Stimulated activated naive CD4-positive, alpha-beta T cell (primary cell): Measurements from ENCODE around the gene UTY.

Source experiments
- DNase-seq, 6 experiments: peaks; one replicate each; lab custom pipeline; 2025; lab: John Stamatoyannopoulos, UW

Gene UTY

DNA sequence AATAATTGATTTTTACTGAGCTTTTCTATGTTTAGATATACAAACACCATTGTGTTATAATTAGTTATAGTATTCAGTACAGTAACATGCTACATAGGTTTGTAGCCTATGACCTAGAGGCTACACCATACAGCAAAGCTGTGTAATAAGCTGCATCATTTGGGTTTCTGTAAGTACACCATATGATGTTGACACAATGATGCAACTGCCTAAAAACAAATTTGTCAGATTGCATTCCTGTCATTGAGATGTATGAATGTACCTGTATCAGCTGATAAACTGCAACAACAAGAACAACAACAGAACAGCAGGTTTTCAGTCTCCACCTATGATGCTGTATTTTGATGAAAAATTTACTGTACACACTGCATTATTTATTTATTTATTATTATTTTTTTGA, 64.3 kb downstream of the UTY start:
- DNase-seq: no peak

DNA sequence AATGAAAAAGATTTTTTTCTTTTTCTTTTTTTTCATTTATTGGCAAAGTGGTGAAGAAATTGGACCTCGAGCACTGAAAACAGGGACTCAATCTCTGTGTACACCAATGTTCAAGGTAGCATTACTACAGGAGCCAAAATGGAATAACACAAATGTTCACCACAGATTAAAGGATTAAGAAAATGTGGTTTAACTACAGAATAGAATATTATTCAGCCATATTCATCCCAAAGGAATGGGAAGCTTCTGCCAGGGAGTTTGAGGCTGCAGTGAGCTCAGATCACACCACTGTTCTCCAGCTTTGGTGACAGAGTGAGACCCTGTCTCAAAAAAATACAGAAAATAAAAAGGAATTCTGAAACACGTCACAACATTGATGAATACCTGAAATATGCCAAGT, 81.0 kb downstream of the UTY start:
- DNase-seq: no peak

- DNase-seq: no peak
These were observed 98.6 kb downstream of the UTY start for GRCh38 chrY:13381110-13381683.

DNA sequence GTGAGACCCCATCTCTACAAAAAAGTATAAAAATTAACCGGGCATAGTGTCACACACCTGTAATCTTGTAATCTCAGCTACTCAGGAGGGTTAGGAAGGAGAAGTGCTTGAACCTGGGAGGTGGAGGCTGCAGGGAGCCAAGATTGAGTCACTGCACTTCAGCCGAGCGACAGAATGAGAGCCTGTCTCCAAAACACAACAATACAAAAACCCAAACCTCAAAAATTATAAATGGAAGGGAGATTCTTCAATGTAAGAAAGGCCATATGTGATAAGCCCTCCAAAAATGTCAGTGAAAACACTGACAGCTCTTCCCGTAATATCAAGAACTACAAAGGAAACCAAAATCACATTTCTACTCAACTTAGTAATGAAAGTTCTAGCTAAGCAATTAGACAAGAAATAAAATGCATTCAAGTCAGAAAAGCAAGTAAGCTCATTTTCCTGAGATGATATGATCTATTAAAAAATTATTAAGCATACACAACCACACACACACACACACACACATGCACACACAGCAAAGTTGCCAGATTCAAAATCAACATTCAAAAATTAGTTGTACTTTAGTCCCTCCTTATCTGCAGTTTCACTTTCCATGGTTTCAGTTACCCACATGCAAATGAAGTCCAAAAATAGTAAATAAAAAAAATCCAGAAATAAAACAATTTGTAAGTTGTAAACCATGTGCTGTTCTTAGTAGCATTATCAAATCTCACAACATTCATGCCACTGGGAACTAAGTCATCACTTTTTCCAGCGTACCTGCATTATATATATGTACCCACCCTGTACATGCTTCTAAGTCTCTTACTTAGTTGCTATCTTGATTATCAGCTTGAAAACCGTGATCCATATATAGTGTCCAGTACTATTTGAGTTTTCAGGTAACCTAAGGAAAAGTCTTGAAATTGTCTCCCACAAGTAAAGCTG, 108.7 kb downstream of the UTY start:
- DNase-seq: no peak

GRCh38 chrY:13370245-13370644, 109.6 kb downstream of the UTY start:
- no peak for DNase-seq

GRCh38 chrY:13368513-13368845, 111.4 kb downstream of the UTY start:
- no peak for DNase-seq

- no peak for DNase-seq
These were observed 116.2 kb downstream of the UTY start for GRCh38 chrY:13363641-13364040.

DNA sequence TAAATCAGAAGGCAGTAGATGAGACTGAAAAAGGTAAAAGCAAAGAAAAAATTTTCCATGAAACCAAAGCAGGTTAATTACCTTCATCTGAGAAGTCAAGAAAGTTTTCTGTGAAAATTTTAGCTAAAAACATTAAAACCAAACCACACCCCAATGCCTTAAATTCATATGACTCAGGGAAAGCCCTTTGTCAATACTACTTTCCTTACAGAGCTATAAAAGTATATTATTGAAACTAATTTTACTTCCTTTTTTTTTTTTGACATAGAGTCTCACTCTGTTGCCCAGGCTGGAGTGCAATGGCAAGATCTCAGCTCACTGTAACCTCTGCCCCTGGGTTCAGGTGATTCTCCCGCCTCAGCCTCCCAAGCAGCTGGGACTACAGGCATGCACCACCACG, 117.2 kb downstream of the UTY start:
- DNase-seq: no peak

- DNase-seq: no peak
These were observed 117.9 kb downstream of the UTY start for GRCh38 chrY:13361656-13362636.

DNA sequence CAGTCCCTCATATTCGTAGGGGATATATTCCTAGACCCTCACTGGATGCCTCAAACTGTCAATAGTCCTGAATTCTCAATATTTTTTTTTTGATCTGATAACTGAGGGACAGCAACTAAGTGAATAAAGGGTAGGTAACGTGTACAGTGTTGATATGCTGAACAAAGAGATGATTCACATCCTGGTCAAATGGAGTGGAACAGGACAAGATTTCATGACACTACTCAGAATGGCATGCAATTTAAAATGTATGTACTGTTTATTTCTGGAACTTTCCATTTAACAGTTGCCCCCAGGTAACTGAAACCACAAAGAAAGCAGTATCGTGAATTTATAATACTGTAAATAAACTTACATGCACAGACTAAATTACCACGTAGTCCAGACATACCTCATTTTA, 128.4 kb downstream of the UTY start:
- no peak for DNase-seq

- DNase-seq: no peak
These were observed 132.7 kb downstream of the UTY start for GRCh38 chrY:13347106-13347505.

DNA sequence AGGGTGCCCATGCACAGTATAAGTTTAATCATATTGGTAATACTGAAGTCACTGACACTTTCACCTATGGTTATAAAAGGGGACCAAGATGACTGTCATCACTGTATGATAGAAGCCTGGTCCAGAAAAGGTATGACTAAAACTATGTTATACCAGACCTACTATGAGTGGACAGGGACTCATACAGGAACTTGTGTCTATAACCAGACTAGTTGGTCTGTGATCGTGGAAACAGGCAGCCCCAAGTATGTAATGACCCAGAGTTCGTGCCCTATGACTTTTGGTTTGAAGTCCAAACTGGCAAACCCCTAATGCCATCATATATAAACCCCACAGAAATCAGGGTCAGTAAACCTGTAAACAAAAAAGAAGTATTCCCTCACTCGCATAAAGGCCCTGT, 134.3 kb downstream of the UTY start:
- no peak for DNase-seq

- peak in 2 of 6 experiments; percentile 0 to 8 for DNase-seq
These were observed 136.4 kb downstream of the UTY start for GRCh38 chrY:13343307-13343946.

DNA sequence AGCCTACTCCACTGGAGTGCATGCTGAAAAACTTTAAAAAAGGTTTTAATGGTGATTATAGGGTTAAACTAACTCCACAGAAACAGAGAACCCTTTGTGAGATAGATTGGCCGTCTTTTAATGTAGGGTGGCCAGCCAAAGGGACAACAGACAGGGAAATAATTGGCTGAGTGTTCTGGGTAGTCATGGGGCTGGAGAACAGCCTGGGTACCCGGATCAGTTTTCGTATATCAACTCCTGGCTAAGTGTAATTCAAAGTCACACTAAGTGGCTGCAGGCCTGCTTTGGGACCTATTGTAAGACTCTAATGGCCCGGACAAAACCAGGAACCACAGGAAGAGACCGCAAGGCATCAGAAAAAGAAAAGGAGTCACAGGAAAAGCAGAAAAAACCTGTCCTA, 139.9 kb downstream of the UTY start:
- DNase-seq: no peak

- DNase-seq: no peak
These were observed 140.5 kb downstream of the UTY start for GRCh38 chrY:13339381-13339780.

DNA sequence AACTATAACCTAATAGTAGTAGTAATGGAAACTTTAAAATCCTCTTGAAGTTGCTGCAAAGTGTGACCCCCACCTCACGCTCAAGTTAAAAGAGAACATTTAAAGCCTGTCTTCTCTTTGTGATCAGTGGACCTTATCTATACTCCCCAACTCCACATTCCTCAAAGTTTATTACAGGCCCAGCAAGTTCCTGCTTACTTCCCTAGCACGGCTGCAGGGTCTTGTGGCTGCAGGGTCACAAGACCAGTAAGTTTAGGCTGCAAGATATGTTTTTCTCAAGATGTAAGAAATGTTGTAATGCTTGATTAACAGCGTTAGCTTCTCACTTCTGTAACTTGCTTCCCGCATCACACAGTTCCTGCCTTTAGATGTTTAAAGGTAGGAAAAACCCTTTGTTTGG, 141.1 kb downstream of the UTY start:
- DNase-seq: no peak

- DNase-seq: no peak
These were observed 141.9 kb downstream of the UTY start for GRCh38 chrY:13337934-13338333.

DNA sequence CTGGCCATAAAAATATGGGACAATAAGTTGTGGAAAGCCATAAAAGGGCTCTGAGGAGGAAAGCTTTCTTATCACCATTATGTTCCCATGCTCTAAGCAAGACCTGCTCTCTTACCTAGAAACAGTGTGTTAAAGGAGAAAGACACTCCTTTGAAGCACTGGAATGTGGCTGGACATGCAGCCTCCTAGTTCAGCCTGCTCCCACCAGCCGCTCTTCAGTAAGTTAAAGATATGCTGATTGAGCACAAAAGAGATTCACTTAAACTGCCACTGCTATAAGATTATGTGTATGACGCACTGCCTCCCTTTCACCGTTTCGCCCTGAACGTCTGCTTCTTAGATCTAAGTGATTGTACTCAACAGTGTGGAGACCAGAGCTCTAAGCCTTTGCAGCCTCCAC, 146.0 kb downstream of the UTY start:
- no peak for DNase-seq

DNA sequence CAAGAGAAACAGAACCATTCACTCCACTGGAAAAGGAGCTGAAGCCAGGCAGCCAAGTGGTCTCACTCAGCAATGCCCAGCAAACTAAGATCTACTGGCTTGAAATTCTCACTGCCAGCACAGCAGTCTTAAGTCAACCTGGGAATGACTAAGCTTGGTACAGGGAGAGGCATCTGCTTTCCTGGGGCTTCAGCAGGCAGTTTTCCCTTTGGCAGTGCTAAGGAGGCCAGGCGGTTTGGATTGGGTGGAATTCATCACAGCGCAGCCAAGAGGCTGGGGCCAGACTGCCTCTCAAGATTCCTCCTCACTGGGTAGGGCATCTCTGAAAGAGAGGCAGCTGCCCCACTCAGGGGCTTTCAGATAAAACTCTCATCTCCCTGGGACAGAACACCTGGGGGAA, 149.2 kb downstream of the UTY start:
- no peak for DNase-seq

DNA sequence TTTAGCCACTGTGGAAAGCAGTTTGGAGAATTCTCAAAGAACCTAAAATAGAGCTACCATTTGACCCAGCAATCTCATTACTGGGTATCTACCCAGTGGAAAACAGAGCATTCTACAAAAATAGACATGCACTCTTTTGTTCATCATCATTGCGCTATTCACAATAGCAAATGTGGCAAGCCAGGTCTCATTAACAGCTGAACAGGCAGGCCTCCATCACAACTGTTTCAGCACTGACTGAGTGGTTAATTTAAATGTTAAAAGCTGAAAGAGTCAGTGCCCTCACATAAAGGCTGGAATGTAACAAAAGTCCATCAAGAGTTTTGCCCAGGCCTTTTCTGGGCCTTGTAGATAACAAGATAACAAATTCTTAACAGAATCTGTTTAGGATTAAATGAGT, 166.9 kb downstream of the UTY start:
- no peak for DNase-seq

GRCh38 chrY:13307959-13308358, 171.9 kb downstream of the UTY start:
- no peak for DNase-seq

DNA sequence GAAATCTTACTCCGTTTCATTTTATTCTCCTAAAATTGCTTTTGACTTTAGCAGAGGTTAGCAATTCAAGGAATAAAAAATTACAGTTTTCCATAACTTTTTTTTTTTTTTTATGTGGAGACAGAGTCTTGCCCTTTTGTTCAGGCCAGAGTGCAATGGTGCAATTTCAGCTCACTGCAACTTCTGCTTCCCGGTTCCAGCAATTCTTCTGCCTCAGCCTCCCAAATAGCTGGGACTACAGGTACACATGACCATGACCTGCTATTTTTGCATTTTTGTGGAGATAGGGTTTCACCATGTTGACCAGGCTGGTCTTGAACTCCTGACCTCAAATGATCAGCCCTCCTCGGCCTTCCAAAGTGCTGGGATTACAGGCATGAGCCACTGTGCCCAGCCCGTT, 179.0 kb downstream of the UTY start:
- DNase-seq: no peak
